Measurements from ENCODE around the gene MGAT2. TPM values are rescaled to one million over a fixed set of nuclear protein-coding genes. Genes with fewer than 3 reads are reported as not detected.

Gene MGAT2
- polyA plus RNA-seq, 1 of the 3 experiments (the other 2 are of a cell fraction) = 20.6 TPM

DNA sequence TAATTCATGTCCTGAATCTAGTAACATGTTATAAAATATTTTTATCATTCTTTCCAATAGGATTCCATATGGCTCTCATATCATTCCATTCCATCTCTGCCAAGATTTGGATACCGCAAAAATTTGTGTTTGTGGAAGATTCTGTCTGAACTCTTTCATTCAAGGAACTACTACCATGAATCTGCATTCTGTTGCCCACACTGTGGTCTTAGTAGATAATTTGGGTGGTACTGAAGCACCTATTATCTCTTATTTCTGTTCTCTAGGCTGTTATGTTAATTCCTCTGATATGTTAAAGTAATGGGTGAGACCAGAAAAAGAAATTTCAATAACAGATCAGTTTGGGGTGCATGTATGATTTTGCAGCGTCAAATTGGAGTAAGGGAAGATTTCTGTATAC lies 6.4 kb upstream of the MGAT2 start:
- H3K27me3 ChIP-seq (ENCODE audit: insufficient read depth) = no peaks in the 10 kb centered on the region
- no peak overlapping the region for H3K27ac ChIP-seq (ENCODE audit: low read depth in 2 of 2, low read length in 1 of 2)
- H3K9me3 ChIP-seq = no peaks in the 10 kb centered on the region
- no peak overlapping the region for H3K9ac ChIP-seq
- WGBS (ENCODE audit: low lambda C conversion rate) = 84% methylated on average over 2 of the region's 2 CpGs
- H3K9me2 ChIP-seq = no peaks in the 10 kb centered on the region
- H3K4me1 ChIP-seq (ENCODE audit: control insufficient read depth in 1 of 2, insufficient read depth in 2 of 2, low read depth in 1 of 2, low read length in 1 of 2) = peaks cover under 1 to 16% of the 10 kb centered on the region in 2 experiments
- ChIA-PET POLR2A (no interaction called here), CTCF (interaction anchor here (1.2 to 1.5 kb wide), 2 partner anchors 16 to 27 kb away, joined by 3 to 6 read pairs; partner anchors contain the start of gene LRR1)
- peaks cover 9% of the 10 kb centered on the region for H4K20me1 ChIP-seq (ENCODE audit: insufficient read depth)
- H3F3A ChIP-seq (replicated peaks; ENCODE audit: insufficient read depth) = peaks cover 38% of the 10 kb centered on the region
- no peak overlapping the region for H3K4me2 ChIP-seq
- DNase-seq = no peak
- TF ChIP-seq, protein P1, sequence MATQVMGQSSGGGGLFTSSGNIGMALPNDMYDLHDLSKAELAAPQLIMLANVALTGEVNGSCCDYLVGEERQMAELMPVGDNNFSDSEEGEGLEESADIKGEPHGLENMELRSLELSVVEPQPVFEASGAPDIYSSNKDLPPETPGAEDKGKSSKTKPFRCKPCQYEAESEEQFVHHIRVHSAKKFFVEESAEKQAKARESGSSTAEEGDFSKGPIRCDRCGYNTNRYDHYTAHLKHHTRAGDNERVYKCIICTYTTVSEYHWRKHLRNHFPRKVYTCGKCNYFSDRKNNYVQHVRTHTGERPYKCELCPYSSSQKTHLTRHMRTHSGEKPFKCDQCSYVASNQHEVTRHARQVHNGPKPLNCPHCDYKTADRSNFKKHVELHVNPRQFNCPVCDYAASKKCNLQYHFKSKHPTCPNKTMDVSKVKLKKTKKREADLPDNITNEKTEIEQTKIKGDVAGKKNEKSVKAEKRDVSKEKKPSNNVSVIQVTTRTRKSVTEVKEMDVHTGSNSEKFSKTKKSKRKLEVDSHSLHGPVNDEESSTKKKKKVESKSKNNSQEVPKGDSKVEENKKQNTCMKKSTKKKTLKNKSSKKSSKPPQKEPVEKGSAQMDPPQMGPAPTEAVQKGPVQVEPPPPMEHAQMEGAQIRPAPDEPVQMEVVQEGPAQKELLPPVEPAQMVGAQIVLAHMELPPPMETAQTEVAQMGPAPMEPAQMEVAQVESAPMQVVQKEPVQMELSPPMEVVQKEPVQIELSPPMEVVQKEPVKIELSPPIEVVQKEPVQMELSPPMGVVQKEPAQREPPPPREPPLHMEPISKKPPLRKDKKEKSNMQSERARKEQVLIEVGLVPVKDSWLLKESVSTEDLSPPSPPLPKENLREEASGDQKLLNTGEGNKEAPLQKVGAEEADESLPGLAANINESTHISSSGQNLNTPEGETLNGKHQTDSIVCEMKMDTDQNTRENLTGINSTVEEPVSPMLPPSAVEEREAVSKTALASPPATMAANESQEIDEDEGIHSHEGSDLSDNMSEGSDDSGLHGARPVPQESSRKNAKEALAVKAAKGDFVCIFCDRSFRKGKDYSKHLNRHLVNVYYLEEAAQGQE (IDR thresholded peaks at IDR 0.05; ENCODE audit: low read depth, low read length) = no peak
- TF ChIP-seq GABPA (IDR thresholded peaks at IDR 0.05; ENCODE audit: low read depth) (no peak), EP300 (IDR thresholded peaks at IDR 0.05; ENCODE audit: borderline replicate concordance in 1 of 2, low read depth in 1 of 2, low read length in 1 of 2) (no peak)
- no peak overlapping the region for H2AFZ ChIP-seq (ENCODE audit: low read depth)
- peaks cover 16 to 33% of the 10 kb centered on the region in 2 experiments for H3K36me3 ChIP-seq (replicated peaks in 1 of 2; ENCODE audit: control insufficient read depth in 1 of 2, insufficient read depth in 2 of 2, low read length in 1 of 2)
- H3K4me3 ChIP-seq (ENCODE audit: low read depth in 2 of 2, low read length in 1 of 2) = no peak overlapping the region
- peaks cover 42% of the 10 kb centered on the region for H3K79me2 ChIP-seq (ENCODE audit: insufficient read depth)

DNA sequence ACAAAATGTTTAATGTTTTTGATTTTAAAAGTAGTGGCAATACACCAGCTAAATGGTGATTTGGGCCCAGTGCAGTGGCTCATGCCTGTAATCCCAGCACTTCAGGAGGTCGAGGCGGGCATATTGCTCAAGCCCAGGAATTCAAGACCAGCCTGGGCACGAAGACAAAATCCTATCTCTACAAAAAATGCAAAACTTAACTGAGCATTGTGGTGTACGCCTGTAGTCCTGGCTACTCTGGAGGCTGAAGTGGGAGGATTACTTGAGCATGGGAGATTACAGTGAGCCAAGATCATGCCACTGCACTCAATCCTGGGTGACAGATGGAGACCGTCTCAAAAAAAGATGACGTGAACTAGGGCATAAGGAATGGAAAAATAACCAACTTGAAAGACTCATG lies 4.8 kb upstream of the MGAT2 start:
- Histone ChIP-seq H3K36me3 (replicated peaks in 1 of 2; ENCODE audit: control insufficient read depth in 1 of 2, insufficient read depth in 2 of 2, low read length in 1 of 2) (peaks cover 16 to 34% of the 10 kb centered on the region in 2 experiments), H3K4me1 (ENCODE audit: control insufficient read depth in 1 of 2, insufficient read depth in 2 of 2, low read depth in 1 of 2, low read length in 1 of 2) (peaks cover 4 to 16% of the 10 kb centered on the region in 2 experiments), H3K79me2 (ENCODE audit: insufficient read depth) (peaks cover 52% of the 10 kb centered on the region), H3K27ac (ENCODE audit: low read depth in 2 of 2, low read length in 1 of 2) (no peak overlapping the region), H2AFZ (ENCODE audit: low read depth) (no peak overlapping the region), H3K27me3 (ENCODE audit: insufficient read depth) (no peaks in the 10 kb centered on the region), H3F3A (replicated peaks; ENCODE audit: insufficient read depth) (peaks cover 38% of the 10 kb centered on the region), H3K4me3 (ENCODE audit: low read depth in 2 of 2, low read length in 1 of 2) (no peak overlapping the region), H3K9me3 (no peaks in the 10 kb centered on the region), H4K20me1 (ENCODE audit: insufficient read depth) (peaks cover 14% of the 10 kb centered on the region), H3K9me2 (no peaks in the 10 kb centered on the region), H3K4me2 (no peak overlapping the region), H3K9ac (no peak overlapping the region)
- 95% methylated on average over 6 of the region's 6 CpGs for WGBS (ENCODE audit: low lambda C conversion rate)
- ChIA-PET CTCF (interaction anchor here (1.5 kb wide), 1 partner anchor 29 kb away, joined by 6 read pairs; no protein-coding TSS in a partner anchor), POLR2A (no interaction called here)
- DNase-seq = no peak
- TF ChIP-seq RFX5 (IDR thresholded peaks at IDR 0.05; ENCODE audit: low read length) = no peak
- TF ChIP-seq FOSL2 (IDR thresholded peaks at IDR 0.05; ENCODE audit: borderline replicate concordance, low read depth) = no peak
- TF ChIP-seq POLR2AphosphoS5 (IDR thresholded peaks at IDR 0.05; ENCODE audit: low read depth, low read length) = no peak
- TF ChIP-seq EZH2phosphoT487 (IDR thresholded peaks at IDR 0.05; ENCODE audit: borderline replicate concordance, low read depth) = no peak
- TF ChIP-seq, protein P2, sequence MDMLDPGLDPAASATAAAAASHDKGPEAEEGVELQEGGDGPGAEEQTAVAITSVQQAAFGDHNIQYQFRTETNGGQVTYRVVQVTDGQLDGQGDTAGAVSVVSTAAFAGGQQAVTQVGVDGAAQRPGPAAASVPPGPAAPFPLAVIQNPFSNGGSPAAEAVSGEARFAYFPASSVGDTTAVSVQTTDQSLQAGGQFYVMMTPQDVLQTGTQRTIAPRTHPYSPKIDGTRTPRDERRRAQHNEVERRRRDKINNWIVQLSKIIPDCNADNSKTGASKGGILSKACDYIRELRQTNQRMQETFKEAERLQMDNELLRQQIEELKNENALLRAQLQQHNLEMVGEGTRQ (IDR thresholded peaks at IDR 0.05; ENCODE audit: borderline replicate concordance, low read depth, low read length) = no peak
- TF ChIP-seq RAD21 (IDR thresholded peaks at IDR 0.05; ENCODE audit: low read length) = no peak
- no peak for TF ChIP-seq TEAD4 (IDR thresholded peaks at IDR 0.05; ENCODE audit: borderline replicate concordance, insufficient read depth)
- TF ChIP-seq, protein P1 (IDR thresholded peaks at IDR 0.05; ENCODE audit: low read depth, low read length) = no peak
- TF ChIP-seq JUND (IDR thresholded peaks at IDR 0.05) = no peak
- TF ChIP-seq RCOR1 (IDR thresholded peaks at IDR 0.05; ENCODE audit: low read length) = no peak
- no peak for TF ChIP-seq GATA2 (CRISPR knock-in tag; IDR thresholded peaks at IDR 0.05)
- TF ChIP-seq USF1 (IDR thresholded peaks at IDR 0.05; ENCODE audit: borderline replicate concordance, low read depth) = no peak
- TF ChIP-seq MXI1 (IDR thresholded peaks at IDR 0.05; ENCODE audit: low read depth, low read length) = no peak
- no peak for TF ChIP-seq CTCF (IDR thresholded peaks at IDR 0.05)

All from SK-N-SH (cell line).